Breast epithelium (tissue), 4 donors: ENCODE measurements around the gene TMEM229B. TPM values are rescaled to one million over a fixed set of nuclear protein-coding genes. Genes with fewer than 3 reads are reported as not detected.

Source experiments
- DNase-seq, 2 donors: peaks; one replicate each; pipeline ENCODE4 v3.0.0-alpha.2; 2019; ENCODE audit warnings: low spot score in 2 of 2
- H3K27ac ChIP-seq, 2 donors: fragments of 200-600 bp; sonication (generic) in 1 of 2; one replicate each; pipeline ENCODE4 v1.5.1; 2016 to 2019; ENCODE audit warnings: mild to moderate bottlenecking in 1 of 2
- H3K27me3 ChIP-seq, 2 donors: fragments of 200-600 bp; sonication (generic) in 1 of 2; one replicate each; pipeline versions ENCODE4 v1.5.1 to v1.6.0; 2017 to 2019; ENCODE audit warnings: control low read depth in 1 of 2, mild to moderate bottlenecking in 1 of 2
- H3K36me3 ChIP-seq: fragments of 200-600 bp; one replicate; pipeline ENCODE4 v1.5.1; 2019
- H3K4me1 ChIP-seq, 2 donors: fragments of 200-600 bp; sonication (generic); one replicate each; pipeline ENCODE4 v1.5.1; 2016 to 2019; ENCODE audit warnings: control low read depth in 1 of 2
- H3K4me3 ChIP-seq, 3 donors: fragments of 200-600 bp; sonication (generic); 1 replicate in 2 of 3; 2 replicates in 1 of 3; pipeline ENCODE4 v1.5.1; 2016 to 2019; ENCODE audit warnings: mild to moderate bottlenecking in 3 of 3, moderate library complexity in 2 of 3
- H3K9me3 ChIP-seq, 2 donors: fragments of 200-600 bp; sonication (generic) in 1 of 2; one replicate each; pipeline ENCODE4 v1.5.1; 2016 to 2019; ENCODE audit warnings: control low read depth in 1 of 2
- CTCF ChIP-seq, 3 donors: fragments of 450-650 bp; IDR thresholded peaks; one replicate each; pipeline ENCODE4 v1.5.1; 2016 to 2017; ENCODE audit warnings: antibody characterized with exemption in 3 of 3, mild to moderate bottlenecking in 3 of 3, moderate library complexity in 3 of 3
- POLR2A ChIP-seq: fragments of 450-650 bp; IDR thresholded peaks from one replicate; pipeline ENCODE4 v1.6.1; 2016; ENCODE audit warnings: antibody characterized with exemption, mild to moderate bottlenecking, moderate library complexity
- POLR2AphosphoS5 ChIP-seq, 3 donors: sonication (generic); formaldehyde crosslinking; IDR thresholded peaks; one replicate each; pipeline ENCODE4 v1.6.1; 2017; ENCODE audit warnings: antibody characterized with exemption in 3 of 3
- intact Hi-C: fragments of 100-400 bp; cut with DNase I; formaldehyde crosslinking; loops from one replicate; pipeline ENCODE4 v1.15.1; 2023; ENCODE audit warnings: low total_unique reads
- total RNA-seq, 3 donors: library from RNA; depleted of rRNA; stranded (reverse); fragments of >200 nt; gene quantifications; one replicate each; pipeline ENCODE4 v1.1.0, GENCODE V29; 2016

Gene TMEM229B
- total RNA-seq, 3 donors from 2014 or later: 0.64 to 10.2 (median 6.0) TPM

DNA sequence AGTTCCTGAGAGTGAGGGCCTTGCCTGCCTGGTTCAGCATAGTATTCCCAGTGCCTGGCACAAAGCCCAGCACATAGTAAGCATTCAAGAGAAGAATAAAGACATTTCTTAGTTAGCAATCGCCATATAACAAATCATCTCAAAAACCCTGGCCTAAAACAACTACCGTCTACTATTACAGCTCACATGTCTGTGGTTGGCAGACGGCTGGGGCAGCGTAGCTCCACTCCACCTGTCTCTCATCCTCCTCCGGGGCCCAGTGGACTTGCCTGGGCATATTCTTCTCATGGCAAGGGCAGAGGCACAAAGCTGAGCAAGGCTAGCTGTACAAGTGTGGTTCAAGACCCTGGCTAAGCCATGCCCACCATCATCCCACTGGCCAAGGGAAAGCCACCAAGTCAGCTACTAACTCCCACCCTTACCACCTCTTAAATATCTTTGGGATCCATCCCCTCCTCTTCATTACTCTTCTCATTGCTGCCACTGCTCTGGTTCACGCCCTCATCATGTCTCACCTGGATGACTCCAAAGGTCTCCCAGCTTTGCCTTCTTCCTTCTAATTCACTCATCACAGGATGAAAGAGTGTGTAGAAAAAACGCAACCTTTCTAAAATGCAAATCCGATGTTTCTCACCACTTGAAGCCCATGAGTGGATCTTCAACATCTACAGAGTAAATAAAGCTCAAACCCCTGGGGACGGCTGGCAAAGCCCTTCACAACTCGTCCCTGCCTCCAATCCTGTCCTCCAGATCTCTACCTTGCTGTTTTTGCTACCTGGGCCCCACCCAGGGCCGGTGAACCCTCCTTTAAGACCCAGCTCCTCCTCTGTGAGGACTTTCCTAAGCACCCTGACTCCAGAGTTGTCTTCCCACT is 10.4 kb downstream of the TMEM229B start:
- H3K4me3 ChIP-seq: no peak overlapping the region
- intact Hi-C loops: no loop called here
- TF ChIP-seq CTCF (IDR thresholded peaks at IDR 0.05) (no peak), POLR2AphosphoS5 (IDR thresholded peaks at IDR 0.05) (no peak), POLR2A (no peak)
- H3K27me3 ChIP-seq: no peaks in the 10 kb centered on the region
- DNase-seq: no peak
- no peaks in the 10 kb centered on the region for H3K4me1 ChIP-seq
- no peaks in the 10 kb centered on the region for H3K36me3 ChIP-seq
- no peak overlapping the region for H3K27ac ChIP-seq
- no peaks in the 10 kb centered on the region for H3K9me3 ChIP-seq

DNA sequence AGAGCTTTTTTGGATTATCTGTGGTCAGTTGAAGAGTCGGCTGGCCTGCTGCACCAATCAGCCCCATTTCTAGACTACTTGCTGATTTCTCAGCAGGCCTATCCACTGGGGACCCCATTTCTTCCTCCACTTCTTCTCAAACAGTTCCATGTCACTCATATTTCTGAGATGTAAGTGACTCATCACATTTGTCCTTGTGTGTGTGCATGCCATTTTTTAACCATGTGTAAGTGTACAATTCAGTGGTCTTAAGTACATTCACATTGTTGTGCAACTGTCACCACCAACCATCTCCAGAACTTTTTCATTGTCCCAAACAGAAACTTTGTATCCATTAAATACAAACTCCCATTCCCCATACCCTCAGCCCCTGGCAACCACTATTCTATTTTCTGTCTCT is 14.2 kb downstream of the TMEM229B start:
- TF ChIP-seq CTCF (IDR thresholded peaks at IDR 0.05): no peak
- TF ChIP-seq POLR2A: no peak
- TF ChIP-seq POLR2AphosphoS5 (IDR thresholded peaks at IDR 0.05): no peak
- no peaks in the 10 kb centered on the region for H3K9me3 ChIP-seq
- no peak overlapping the region for H3K27ac ChIP-seq
- no peak for DNase-seq
- intact Hi-C loops: no loop called here
- no peak overlapping the region for H3K4me3 ChIP-seq
- H3K36me3 ChIP-seq: no peaks in the 10 kb centered on the region
- no peaks in the 10 kb centered on the region for H3K27me3 ChIP-seq
- H3K4me1 ChIP-seq: no peaks in the 10 kb centered on the region

GRCh38 chr14:67473290-67474082 is 15.0 kb downstream of the TMEM229B start:
- Histone ChIP-seq H3K4me1 (no peaks in the 10 kb centered on the region), H3K4me3 (no peak overlapping the region), H3K36me3 (no peaks in the 10 kb centered on the region), H3K27me3 (no peaks in the 10 kb centered on the region), H3K27ac (no peak overlapping the region), H3K9me3 (no peaks in the 10 kb centered on the region)
- TF ChIP-seq POLR2AphosphoS5 (IDR thresholded peaks at IDR 0.05) (no peak), POLR2A (no peak), CTCF (IDR thresholded peaks at IDR 0.05) (no peak)
- DNase-seq: no peak
- intact Hi-C loops: no loop called here

GRCh38 chr14:67472726-67473125 is 15.8 kb downstream of the TMEM229B start:
- no peaks in the 10 kb centered on the region for H3K4me1 ChIP-seq
- intact Hi-C loops: no loop called here
- TF ChIP-seq POLR2A (no peak), CTCF (IDR thresholded peaks at IDR 0.05) (no peak), POLR2AphosphoS5 (IDR thresholded peaks at IDR 0.05) (no peak)

GRCh38 chr14:67469954-67470353 is 18.6 kb downstream of the TMEM229B start:
- H3K4me1 ChIP-seq: no peaks in the 10 kb centered on the region
- intact Hi-C loops: no loop called here
- no peaks in the 10 kb centered on the region for H3K27me3 ChIP-seq
- H3K27ac ChIP-seq: no peak overlapping the region
- TF ChIP-seq POLR2AphosphoS5 (IDR thresholded peaks at IDR 0.05): no peak
- no peak for TF ChIP-seq POLR2A
- DNase-seq: no peak
- no peaks in the 10 kb centered on the region for H3K9me3 ChIP-seq
- H3K4me3 ChIP-seq: no peak overlapping the region
- H3K36me3 ChIP-seq: no peaks in the 10 kb centered on the region

More at GRCh38 chr14:67472726-67473125, 15.8 kb downstream of the TMEM229B start:
- H3K9me3 ChIP-seq: no peaks in the 10 kb centered on the region
- no peaks in the 10 kb centered on the region for H3K36me3 ChIP-seq
- no peak overlapping the region for H3K27ac ChIP-seq
- no peak overlapping the region for H3K4me3 ChIP-seq
- no peak for DNase-seq
- H3K27me3 ChIP-seq: no peaks in the 10 kb centered on the region
